IMR-90 (cell line): ENCODE data around the gene NOS1. TPM values are rescaled to one million over a fixed set of nuclear protein-coding genes. Genes with fewer than 3 reads are reported as not detected.

Experiments
- ATAC-seq: fragments of 200-7000 bp; cut with Tn5 transposase; 2 replicates; pipeline ENCODE4 v1.9.1; 2020; ENCODE audit warnings: low read depth, mild to moderate bottlenecking, moderate library complexity
- BruUV-seq: library from RNA; stranded (reverse); fragments of 400-500 nt; replicated peaks from 2 replicates; lab custom pipeline; 2021; lab: Mats Ljungman, UMichigan
- CTCF ChIA-PET: fragments of 300-600 bp; formaldehyde crosslinking; extraction: SDS; loops from one replicate; lab custom pipeline; 2021; ENCODE audit warnings: antibody characterized with exemption; lab: Yijun Ruan, JAX
- POLR2A ChIA-PET: fragments of 300-600 bp; sonication (Branson Sonifier 250); formaldehyde crosslinking; loops from one replicate; lab custom pipeline; 2022; ENCODE audit warnings: antibody characterized with exemption; ENCODE audit not compliant: unreplicated experiment; lab: Charles Lee
- DNase-seq: peaks from one replicate; pipeline ENCODE4 v3.0.0; 2013
- H2AFZ ChIP-seq: replicated peaks from 2 replicates; pipeline ENCODE3; 2013; ENCODE audit warnings: low read length, mild to moderate bottlenecking; ENCODE audit not compliant: poor library complexity
- H2AK5ac ChIP-seq: 2 replicates; pipeline ENCODE4 v1.6.1; 2013; ENCODE audit warnings: low read depth, low read length, inconsistent platforms
- H2AK9ac ChIP-seq: replicated peaks from 2 replicates; pipeline ENCODE3; 2013; ENCODE audit warnings: mild to moderate bottlenecking, low read depth, low read length, moderate library complexity; ENCODE audit not compliant: poor library complexity
- H2BK120ac ChIP-seq: 2 replicates; pipeline ENCODE4 v1.6.1; 2013; ENCODE audit warnings: low read depth, low read length, inconsistent platforms
- H2BK15ac ChIP-seq: 3 replicates; pipeline ENCODE4 v1.6.1; 2013; ENCODE audit warnings: low read depth, low read length, inconsistent platforms
- H2BK20ac ChIP-seq: 2 replicates; pipeline ENCODE4 v1.6.1; 2013; ENCODE audit warnings: low read depth, mild to moderate bottlenecking, inconsistent platforms, low read length, moderate library complexity
- H2BK5ac ChIP-seq: 2 replicates; pipeline ENCODE4 v1.6.1; 2013; ENCODE audit warnings: mild to moderate bottlenecking, low read depth, low read length, inconsistent platforms; ENCODE audit not compliant: poor library complexity, severe bottlenecking
- H3K14ac ChIP-seq: replicated peaks from 2 replicates; pipeline ENCODE4 v1.6.1; 2013; ENCODE audit warnings: low read depth, low read length, inconsistent platforms
- H3K18ac ChIP-seq: 2 replicates; pipeline ENCODE4 v1.6.1; 2013; ENCODE audit warnings: low read depth, low read length, control low read depth
- H3K23ac ChIP-seq: 2 replicates; pipeline ENCODE4 v1.6.1; 2013; ENCODE audit warnings: low read depth, low read length, inconsistent platforms
- H3K27ac ChIP-seq: 2 replicates; pipeline ENCODE4 v1.5.1; 2013; ENCODE audit warnings: mild to moderate bottlenecking, control low read depth, low read length; ENCODE audit not compliant: insufficient read depth
- H3K27me3 ChIP-seq: 2 replicates; pipeline ENCODE4 v1.6.1; 2013; ENCODE audit warnings: low read length; ENCODE audit not compliant: control insufficient read depth, insufficient read depth
- H3K36me3 ChIP-seq: 2 replicates; pipeline ENCODE4 v1.6.1; 2013; ENCODE audit warnings: low read length, mixed read lengths; ENCODE audit not compliant: control insufficient read depth, insufficient read depth
- H3K4ac ChIP-seq: 2 replicates; pipeline ENCODE4 v1.6.1; 2013; ENCODE audit warnings: low read depth, low read length, inconsistent platforms
- H3K4me1 ChIP-seq: 2 replicates; pipeline ENCODE4 v1.6.1; 2013; ENCODE audit warnings: low read length, mixed read lengths; ENCODE audit not compliant: control insufficient read depth, insufficient read depth
- H3K4me2 ChIP-seq: 2 replicates; pipeline ENCODE4 v1.6.1; 2013; ENCODE audit warnings: low read depth, mild to moderate bottlenecking, control low read depth, low read length, moderate library complexity
- H3K4me3 ChIP-seq: 2 replicates; pipeline ENCODE4 v1.5.1; 2013; ENCODE audit warnings: low read depth, mild to moderate bottlenecking, control low read depth, low read length, moderate library complexity; ENCODE audit not compliant: insufficient read depth
- H3K56ac ChIP-seq: 2 replicates; pipeline ENCODE4 v1.6.1; 2013; ENCODE audit warnings: low read length, inconsistent platforms; ENCODE audit not compliant: insufficient read depth; ENCODE audit errors: extremely low read depth
- H3K79me1 ChIP-seq, 2 experiments: 2 replicates each; pipeline ENCODE4 v1.6.1; 2013; ENCODE audit warnings: low read length in 2 of 2, inconsistent platforms in 1 of 2, low read depth in 1 of 2
- H3K9ac ChIP-seq: 2 replicates; pipeline ENCODE4 v1.6.1; 2013; ENCODE audit warnings: low read depth, low read length, control low read depth
- H3K9me1 ChIP-seq: 2 replicates; pipeline ENCODE4 v1.6.1; 2013; ENCODE audit warnings: low read length, inconsistent platforms; ENCODE audit not compliant: insufficient read depth
- H3K9me3 ChIP-seq: 2 replicates; pipeline ENCODE4 v1.6.1; 2013; ENCODE audit warnings: low read length; ENCODE audit not compliant: control insufficient read depth, insufficient read depth
- H4K20me1 ChIP-seq: 2 replicates; pipeline ENCODE4 v1.6.1; 2013; ENCODE audit warnings: low read length, inconsistent platforms; ENCODE audit not compliant: insufficient read depth
- H4K5ac ChIP-seq: 2 replicates; pipeline ENCODE4 v1.6.1; 2013; ENCODE audit warnings: mild to moderate bottlenecking, low read depth, low read length, control low read depth
- H4K8ac ChIP-seq, 2 experiments: 2 replicates each; pipeline ENCODE4 v1.6.1; 2013; ENCODE audit warnings: low read depth in 2 of 2, low read length in 2 of 2, control low read depth in 1 of 2, inconsistent platforms in 1 of 2
- H4K91ac ChIP-seq: 2 replicates; pipeline ENCODE4 v1.6.1; 2013; ENCODE audit warnings: low read depth, low read length, inconsistent platforms; ENCODE audit not compliant: insufficient read depth
- BHLHE40 ChIP-seq: fragments of 150-350 bp; IDR thresholded peaks from 2 replicates; pipeline ENCODE4 v1.6.1; 2016; ENCODE audit warnings: mild to moderate bottlenecking, low read depth, low read length
- CHD1 ChIP-seq: IDR thresholded peaks from 2 replicates; pipeline ENCODE4 v1.6.1; 2012; ENCODE audit warnings: low read depth, low read length, improper control_type of control experiment
- CTCF ChIP-seq: conservative IDR thresholded peaks from 2 replicates; pipeline ENCODE4 v1.5.1; 2012; ENCODE audit warnings: mild to moderate bottlenecking, low read depth, low read length, improper control_type of control experiment
- MAFK ChIP-seq: IDR thresholded peaks from 2 replicates; pipeline ENCODE4 v1.6.1; 2012; ENCODE audit warnings: low read depth, low read length, improper control_type of control experiment
- MAZ ChIP-seq: IDR thresholded peaks from 2 replicates; pipeline ENCODE4 v1.6.1; 2012; ENCODE audit warnings: low read depth, mild to moderate bottlenecking, low read length, improper control_type of control experiment, moderate library complexity, borderline replicate concordance
- MXI1 ChIP-seq: IDR thresholded peaks from 2 replicates; pipeline ENCODE4 v1.6.1; 2012; ENCODE audit warnings: low read depth, mild to moderate bottlenecking, low read length, moderate library complexity, borderline replicate concordance
- RAD21 ChIP-seq: IDR thresholded peaks from 2 replicates; pipeline ENCODE4 v1.6.1; 2012; ENCODE audit warnings: low read length, improper control_type of control experiment
- RFX5 ChIP-seq: IDR thresholded peaks from 2 replicates; pipeline ENCODE4 v1.8.0; 2012; ENCODE audit warnings: low read depth, mild to moderate bottlenecking, low read length, moderate library complexity
- SMC3 ChIP-seq: fragments of 150-350 bp; IDR thresholded peaks from 2 replicates; pipeline ENCODE4 v1.6.1; 2016; ENCODE audit warnings: low read depth, mild to moderate bottlenecking, antibody characterized with exemption, low read length, moderate library complexity
- WGBS, 2 experiments: methylation state at CpG; one replicate each; pipeline versions ENCODE4 v1.1.5 to v1.1.7; 2013; ENCODE audit warnings: missing lambda C conversion rate in 2 of 2; ENCODE audit not compliant: insufficient read length in 1 of 2; ENCODE audit errors: extremely low coverage in 2 of 2; 5-methylcytosine and 5-hydroxymethylcytosine counted together
- dilution Hi-C: fragments of 300-500 bp; cut with HindIII; formaldehyde crosslinking; loops from one replicate; pipeline ENCODE4 v1.14.3; 2018; ENCODE audit warnings: low sequenced_read_pairs; ENCODE audit not compliant: unreplicated experiment
- in situ Hi-C: fragments of 300-500 bp; cut with MboI; formaldehyde crosslinking; loops from 3 replicates; pipeline ENCODE4 v1.14.3; 2019; ENCODE audit warnings: low sequenced_read_pairs, inconsistent platforms, mixed read lengths
- intact Hi-C: fragments of 100-400 bp; cut with micrococcal nuclease; formaldehyde crosslinking; loops from 2 replicates; pipeline ENCODE4 v1.10.0; 2022
- polyA plus RNA-seq, 3 experiments: library from polyadenylated mRNA; depleted of rRNA; stranded (reverse); fragments of >200 nt; gene quantifications; 2 replicates each; pipeline ENCODE4 v1.2.3, GENCODE V29; 2012; ENCODE audit warnings: low replicate concordance in 1 of 3
- total RNA-seq: library from RNA; depleted of rRNA; stranded (reverse); fragments of >200 nt; gene quantifications from 2 replicates; pipeline ENCODE4 v1.2.3, GENCODE V29; 2012

The NOS1 gene
- total and polyA plus RNA-seq, 2 of the 4 experiments (the other 2 are of a cell fraction), result 0.09 TPM; not detected in 1

DNA sequence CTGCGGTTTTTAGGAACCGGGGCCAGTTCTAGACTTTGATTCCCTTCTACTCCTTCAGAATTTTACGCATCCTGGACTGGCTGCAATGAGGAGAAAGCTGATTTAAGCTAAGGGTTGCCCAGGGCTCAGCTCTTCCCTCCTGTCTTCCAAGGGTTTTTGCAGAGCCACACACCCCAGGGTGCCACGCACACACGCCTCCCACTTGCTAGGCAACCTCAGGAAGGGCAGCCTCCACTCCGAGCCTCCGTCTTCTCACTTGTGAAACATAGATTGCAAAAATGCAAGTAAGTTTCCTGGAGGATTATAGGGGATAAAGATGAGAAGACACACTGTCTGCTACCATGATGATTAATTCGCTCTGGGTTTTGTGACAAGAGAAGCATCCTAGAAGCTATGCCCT, 31.7 kb downstream of the NOS1 start:
- Histone ChIP-seq H2BK15ac (no peak overlapping the region), H3K18ac (no peak overlapping the region), H2AK5ac (no peak overlapping the region), H3K9ac (no peak overlapping the region), H3K9me1 (no peaks in the 10 kb centered on the region), H3K36me3 (no peaks in the 10 kb centered on the region), H3K4ac (no peak overlapping the region), H3K23ac (no peak overlapping the region), H3K14ac (no peak overlapping the region), H4K20me1 (no peaks in the 10 kb centered on the region), H3K9me3 (peaks cover 31% of the 10 kb centered on the region), H2BK120ac (no peak overlapping the region), H3K4me2 (no peak overlapping the region), H2AK9ac (no peak overlapping the region), H2BK20ac (no peak overlapping the region), H2AFZ (no peak overlapping the region), H3K27me3 (no peaks in the 10 kb centered on the region), H4K5ac (no peak overlapping the region), H3K4me3 (no peak overlapping the region), H3K56ac (no peak overlapping the region), H3K27ac (no peak overlapping the region), H2BK5ac (no peak overlapping the region), H4K91ac (no peak overlapping the region), H3K79me1 (no peaks in the 10 kb centered on the region), H4K8ac (no peak overlapping the region), H3K4me1 (no peaks in the 10 kb centered on the region)
- no peak for DNase-seq
- ChIA-PET POLR2A (no interaction called here), CTCF (no interaction called here)
- in situ Hi-C loops (no loop called here), intact Hi-C loops (no loop called here), dilution Hi-C loops (no loop called here)
- BruUV-seq, result no TSS peak
- no peak for TF ChIP-seq CTCF
- TF ChIP-seq MAFK, result no peak
- no peak for TF ChIP-seq BHLHE40
- no peak for TF ChIP-seq RFX5
- TF ChIP-seq MXI1, result no peak
- no peak for TF ChIP-seq CHD1
- TF ChIP-seq MAZ, result no peak
- TF ChIP-seq SMC3, result no peak
- TF ChIP-seq RAD21, result no peak
- WGBS, 2 experiments, result 43% methylated on average over 1 of the region's 8 CpGs; no CpG with 5 or more reads in 1 of the 2 experiments
- ATAC-seq, result no peak
